ENCODE results near the gene GPC3. TPM values are rescaled to one million over a fixed set of nuclear protein-coding genes. Genes with fewer than 3 reads are reported as not detected.
A peak's percentile ranks its signal among the peaks of the same experiment; 100 is the strongest.
"Not testable (repeated sequence)": the region's sequence is repeated elsewhere in the genome, so short reads cannot be mapped to it uniquely, and the experiment has no call there.

The GPC3 gene
- total RNA-seq, 1 donor from 2014 or later, result 4.2 TPM

DNA sequence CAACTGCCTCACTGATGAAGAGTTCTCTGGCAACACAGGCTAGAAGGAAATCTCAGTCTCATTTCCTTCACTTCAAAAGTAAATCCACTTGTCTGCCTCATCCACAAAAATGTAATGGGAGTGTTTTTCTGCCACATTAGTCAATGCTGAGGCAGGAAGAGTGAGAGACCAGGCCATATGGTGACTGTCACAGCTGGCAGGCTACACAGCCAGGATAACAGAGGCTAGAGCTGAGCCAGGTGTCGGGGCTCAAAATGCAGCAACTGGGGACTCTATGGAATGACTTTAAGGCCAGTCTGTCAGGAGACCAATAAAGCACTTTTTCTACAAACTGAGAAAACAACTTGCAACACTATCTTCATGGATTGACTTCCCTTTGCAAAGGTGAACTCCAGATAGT lies 204.2 kb downstream of the GPC3 start:
- no peak for DNase-seq
- H3K4me3 Mint-ChIP-seq (ENCODE audit: unreplicated experiment), result peak overlapping the region; percentile 18
- H3K36me3 Mint-ChIP-seq (ENCODE audit: unreplicated experiment), result no peaks in the 10 kb centered on the region
- H3K27ac Mint-ChIP-seq (ENCODE audit: unreplicated experiment), result peak overlapping the region; percentile 85
- H3K9me3 Mint-ChIP-seq (ENCODE audit: unreplicated experiment), result peaks cover 3% of the 10 kb centered on the region
- TF ChIP-seq, protein P1, sequence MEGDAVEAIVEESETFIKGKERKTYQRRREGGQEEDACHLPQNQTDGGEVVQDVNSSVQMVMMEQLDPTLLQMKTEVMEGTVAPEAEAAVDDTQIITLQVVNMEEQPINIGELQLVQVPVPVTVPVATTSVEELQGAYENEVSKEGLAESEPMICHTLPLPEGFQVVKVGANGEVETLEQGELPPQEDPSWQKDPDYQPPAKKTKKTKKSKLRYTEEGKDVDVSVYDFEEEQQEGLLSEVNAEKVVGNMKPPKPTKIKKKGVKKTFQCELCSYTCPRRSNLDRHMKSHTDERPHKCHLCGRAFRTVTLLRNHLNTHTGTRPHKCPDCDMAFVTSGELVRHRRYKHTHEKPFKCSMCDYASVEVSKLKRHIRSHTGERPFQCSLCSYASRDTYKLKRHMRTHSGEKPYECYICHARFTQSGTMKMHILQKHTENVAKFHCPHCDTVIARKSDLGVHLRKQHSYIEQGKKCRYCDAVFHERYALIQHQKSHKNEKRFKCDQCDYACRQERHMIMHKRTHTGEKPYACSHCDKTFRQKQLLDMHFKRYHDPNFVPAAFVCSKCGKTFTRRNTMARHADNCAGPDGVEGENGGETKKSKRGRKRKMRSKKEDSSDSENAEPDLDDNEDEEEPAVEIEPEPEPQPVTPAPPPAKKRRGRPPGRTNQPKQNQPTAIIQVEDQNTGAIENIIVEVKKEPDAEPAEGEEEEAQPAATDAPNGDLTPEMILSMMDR (IDR thresholded peaks at IDR 0.05; ENCODE audit: partially characterized antibody, unreplicated experiment), result no peak
- peaks cover 3% of the 10 kb centered on the region for H3K27me3 Mint-ChIP-seq (ENCODE audit: unreplicated experiment)
- H3K4me1 Mint-ChIP-seq (ENCODE audit: low read depth, unreplicated experiment), result peaks cover 23% of the 10 kb centered on the region

DNA sequence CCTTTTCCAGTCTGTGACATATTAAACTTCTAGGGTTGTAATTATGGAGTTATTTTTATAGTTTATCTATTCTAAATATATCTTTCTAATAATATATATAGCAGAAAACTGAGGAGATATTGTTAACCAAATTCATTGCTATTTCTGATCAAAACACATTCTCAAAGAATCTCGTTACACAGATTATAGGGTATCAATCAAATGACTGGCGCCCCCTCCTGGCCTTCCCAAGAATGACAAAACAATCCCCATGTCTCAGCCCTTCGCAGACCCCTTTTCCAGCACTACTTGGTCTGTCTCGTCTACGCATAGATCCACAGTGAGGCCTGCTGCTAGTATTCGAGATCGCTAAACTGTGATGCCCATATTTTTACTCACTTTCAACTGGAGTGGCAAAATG lies 209.3 kb downstream of the GPC3 start:
- H3K36me3 Mint-ChIP-seq (ENCODE audit: unreplicated experiment), result no peaks in the 10 kb centered on the region
- TF ChIP-seq, protein P1 (IDR thresholded peaks at IDR 0.05; ENCODE audit: partially characterized antibody, unreplicated experiment), result peak; percentile 72
- peak; percentile 56 for DNase-seq
- H3K4me3 Mint-ChIP-seq (ENCODE audit: unreplicated experiment), result no peak overlapping the region
- H3K27ac Mint-ChIP-seq (ENCODE audit: unreplicated experiment), result peak overlapping the region; percentile 43
- H3K4me1 Mint-ChIP-seq (ENCODE audit: low read depth, unreplicated experiment), result peaks cover 12% of the 10 kb centered on the region
- H3K9me3 Mint-ChIP-seq (ENCODE audit: unreplicated experiment), result no peaks in the 10 kb centered on the region
- peaks cover 1% of the 10 kb centered on the region for H3K27me3 Mint-ChIP-seq (ENCODE audit: unreplicated experiment)

DNA sequence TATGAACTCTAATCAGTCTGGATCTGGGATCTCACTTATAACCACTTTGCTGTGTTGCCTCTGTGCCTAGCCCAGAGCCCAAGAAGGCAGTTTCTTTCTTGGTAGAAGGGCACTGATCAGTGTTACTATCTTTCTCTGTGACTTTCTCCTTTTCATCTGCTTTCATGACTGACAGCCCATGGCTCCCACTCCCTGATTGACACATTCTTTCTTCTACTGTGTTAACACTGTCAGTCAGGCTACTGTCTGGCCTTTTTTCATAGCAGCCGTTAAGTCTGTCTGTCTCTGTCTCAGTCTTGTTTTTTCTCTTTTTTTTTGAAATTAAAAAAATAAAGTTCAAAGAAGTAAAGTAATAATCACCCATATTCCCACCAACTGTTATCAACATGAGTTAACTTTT lies 210.6 kb downstream of the GPC3 start:
- TF ChIP-seq, protein P1 (IDR thresholded peaks at IDR 0.05; ENCODE audit: partially characterized antibody, unreplicated experiment), result no peak
- no peak overlapping the region for H3K4me3 Mint-ChIP-seq (ENCODE audit: unreplicated experiment)
- peaks cover 7% of the 10 kb centered on the region for H3K4me1 Mint-ChIP-seq (ENCODE audit: low read depth, unreplicated experiment)
- no peaks in the 10 kb centered on the region for H3K36me3 Mint-ChIP-seq (ENCODE audit: unreplicated experiment)
- no peak for DNase-seq
- no peaks in the 10 kb centered on the region for H3K27me3 Mint-ChIP-seq (ENCODE audit: unreplicated experiment)
- no peaks in the 10 kb centered on the region for H3K9me3 Mint-ChIP-seq (ENCODE audit: unreplicated experiment)
- H3K27ac Mint-ChIP-seq (ENCODE audit: unreplicated experiment), result no peak overlapping the region

DNA sequence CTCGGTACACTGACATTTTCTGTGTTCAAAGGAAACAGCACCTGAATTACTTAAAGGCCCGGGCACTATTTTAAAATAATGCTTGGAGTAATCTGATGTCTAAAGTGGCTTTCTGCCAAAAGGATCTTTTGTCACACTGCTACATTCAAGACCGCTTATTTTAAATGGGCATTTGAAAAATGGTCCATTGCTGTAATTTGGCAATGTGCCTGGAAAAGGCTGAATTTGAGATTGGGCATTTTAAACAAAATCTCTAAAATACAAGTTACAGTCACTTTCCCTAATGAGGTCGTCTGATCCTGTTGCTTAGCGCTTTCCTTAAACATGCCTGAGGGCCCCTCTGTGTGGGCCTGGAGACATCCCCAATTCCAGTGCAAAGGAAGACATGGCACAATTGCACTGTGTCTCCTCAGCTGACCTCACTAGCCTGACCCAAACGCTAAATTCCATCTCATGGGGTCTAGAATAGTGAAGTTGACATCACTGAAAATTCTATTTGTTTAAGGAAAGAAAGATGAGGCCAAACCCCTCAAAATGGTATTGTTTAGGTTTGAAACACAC lies 214.2 kb downstream of the GPC3 start:
- no peaks in the 10 kb centered on the region for H3K27me3 Mint-ChIP-seq (ENCODE audit: unreplicated experiment)
- no peaks in the 10 kb centered on the region for H3K9me3 Mint-ChIP-seq (ENCODE audit: unreplicated experiment)
- no peak overlapping the region for H3K27ac Mint-ChIP-seq (ENCODE audit: unreplicated experiment)
- H3K36me3 Mint-ChIP-seq (ENCODE audit: unreplicated experiment), result no peaks in the 10 kb centered on the region
- DNase-seq, result no peak
- TF ChIP-seq, protein P1 (IDR thresholded peaks at IDR 0.05; ENCODE audit: partially characterized antibody, unreplicated experiment), result no peak
- peaks cover 5% of the 10 kb centered on the region for H3K4me1 Mint-ChIP-seq (ENCODE audit: low read depth, unreplicated experiment)
- no peak overlapping the region for H3K4me3 Mint-ChIP-seq (ENCODE audit: unreplicated experiment)

DNA sequence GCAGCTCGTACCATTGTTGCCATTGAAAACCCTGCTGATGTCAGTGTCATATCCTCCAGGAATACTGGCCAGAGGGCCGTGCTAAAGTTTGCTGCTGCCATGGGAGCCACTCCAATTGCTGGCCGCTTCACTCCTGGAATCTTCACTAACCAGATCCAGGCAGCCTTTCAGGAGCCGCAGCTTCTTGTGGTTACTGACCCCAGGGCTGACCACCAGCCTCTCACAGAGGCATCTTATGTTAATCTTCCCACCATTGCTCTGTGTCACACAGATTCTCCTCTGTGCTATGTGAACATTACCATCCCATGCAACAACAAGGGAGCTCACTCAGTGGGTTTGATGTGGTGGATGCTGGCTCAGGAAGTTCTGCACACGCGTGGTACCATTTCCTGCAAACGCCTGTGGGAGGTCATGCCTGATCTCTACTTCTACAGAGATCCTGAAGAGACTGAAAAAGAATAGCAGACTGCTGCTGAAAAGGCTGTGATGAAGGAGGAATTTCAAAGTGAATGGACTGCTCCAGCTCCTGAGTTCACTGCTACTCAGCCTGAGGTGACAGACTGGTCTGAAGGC lies 222.3 kb downstream of the GPC3 start:
- H3K9me3 Mint-ChIP-seq (ENCODE audit: unreplicated experiment); H3K27ac Mint-ChIP-seq (ENCODE audit: unreplicated experiment); H3K27me3 Mint-ChIP-seq (ENCODE audit: unreplicated experiment); H3K4me3 Mint-ChIP-seq (ENCODE audit: unreplicated experiment); DNase-seq; H3K36me3 Mint-ChIP-seq (ENCODE audit: unreplicated experiment); H3K4me1 Mint-ChIP-seq (ENCODE audit: low read depth, unreplicated experiment): not testable (repeated sequence)

Data from glutamatergic neuron (in vitro differentiated cells).